Effector CD8-positive, alpha-beta T cell (primary cell): ENCODE results near the gene TERB2.
A peak's percentile ranks its signal among the peaks of the same experiment; 100 is the strongest.
"Not testable (repeated sequence)": the region's sequence is repeated elsewhere in the genome, so short reads cannot be mapped to it uniquely, and the experiment has no call there.

Experiments used
- DNase-seq: peaks from one replicate; lab custom pipeline; 2025; lab: John Stamatoyannopoulos, UW

TERB2 gene

GRCh38 chr15:45003731-45004410, 47.4 kb downstream of the TERB2 start:
- not testable (repeated sequence) for DNase-seq

GRCh38 chr15:45004590-45005175, 48.2 kb downstream of the TERB2 start:
- not testable (repeated sequence) for DNase-seq

GRCh38 chr15:45009046-45009445, 52.6 kb downstream of the TERB2 start:
- DNase-seq: no peak

GRCh38 chr15:45015114-45015513, 58.6 kb downstream of the TERB2 start:
- DNase-seq: not testable (repeated sequence)

- DNase-seq: not testable (repeated sequence)
Observed at GRCh38 chr15:45020222-45020900, 63.9 kb downstream of the TERB2 start.

GRCh38 chr15:45020901-45021259, 64.4 kb downstream of the TERB2 start:
- DNase-seq: not testable (repeated sequence)

GRCh38 chr15:45021348-45021747, 64.9 kb downstream of the TERB2 start:
- no peak for DNase-seq

GRCh38 chr15:45022871-45023658, 66.6 kb downstream of the TERB2 start, which contains the start of gene SORD:
TSS of gene SORD (plus strand) at chr15:45023195. CDS start at chr15:45023284, 89 bp downstream.
- peak; percentile 85 for DNase-seq

GRCh38 chr15:45023659-45024225, 67.3 kb downstream of the TERB2 start:
- DNase-seq: no peak

GRCh38 chr15:45024649-45025048, 68.2 kb downstream of the TERB2 start:
- DNase-seq: not testable (repeated sequence)

GRCh38 chr15:45025627-45026026, 69.1 kb downstream of the TERB2 start:
- DNase-seq: not testable (repeated sequence)

GRCh38 chr15:45026651-45027190, 70.2 kb downstream of the TERB2 start:
- no peak for DNase-seq

GRCh38 chr15:45027220-45027619, 70.7 kb downstream of the TERB2 start:
- no peak for DNase-seq
